Endothelial cell (in vitro differentiated cells): ENCODE measurements around the gene WNK2. TPM values are rescaled to one million over a fixed set of nuclear protein-coding genes. Genes with fewer than 3 reads are reported as not detected.

Source experiments
- DNase-seq: peaks from one replicate; pipeline ENCODE4 v3.0.0; 2021; ENCODE audit warnings: low spot score
- H3K27ac Mint-ChIP-seq: one replicate; pipeline ENCODE4 v1.8.0; 2021; ENCODE audit warnings: mixed read lengths, inconsistent platforms; ENCODE audit not compliant: unreplicated experiment
- H3K27me3 Mint-ChIP-seq: one replicate; pipeline ENCODE4 v1.8.0; 2021; ENCODE audit warnings: mild to moderate bottlenecking, moderate library complexity, mixed read lengths, inconsistent platforms; ENCODE audit not compliant: unreplicated experiment
- H3K36me3 Mint-ChIP-seq: one replicate; pipeline ENCODE4 v1.8.0; 2021; ENCODE audit warnings: mild to moderate bottlenecking, low read depth, mixed read lengths, inconsistent platforms; ENCODE audit not compliant: unreplicated experiment
- H3K4me1 Mint-ChIP-seq: one replicate; pipeline ENCODE4 v1.8.0; 2021; ENCODE audit warnings: mild to moderate bottlenecking, mixed read lengths, inconsistent platforms; ENCODE audit not compliant: unreplicated experiment
- H3K4me3 Mint-ChIP-seq: one replicate; pipeline ENCODE4 v1.8.0; 2021; ENCODE audit warnings: mild to moderate bottlenecking, mixed read lengths, inconsistent platforms; ENCODE audit not compliant: unreplicated experiment
- H3K9me3 Mint-ChIP-seq: one replicate; pipeline ENCODE4 v1.8.0; 2021; ENCODE audit warnings: mixed read lengths, inconsistent platforms; ENCODE audit not compliant: unreplicated experiment
- CTCF ChIP-seq: fragments of 200-600 bp; sonication (generic); IDR thresholded peaks from one replicate; pipeline ENCODE4 v1.5.0; 2021; ENCODE audit warnings: antibody characterized with exemption; ENCODE audit not compliant: unreplicated experiment
- total RNA-seq: library from RNA; stranded (reverse); fragmentation: NEBNext Ultra II Directional; extraction: Animal tissue kit (Norgen Biotek cat#: 25700); gene quantifications from one replicate; pipeline ENCODE4 v1.2.1, GENCODE V29; 2021; ENCODE audit not compliant: unreplicated experiment

WNK2 gene
- total RNA-seq, 1 donor from 2014 or later, result 0.82 TPM

- Mint-ChIP-seq H3K4me3 (no peak overlapping the region), H3K36me3 (no peaks in the 10 kb centered on the region), H3K4me1 (no peaks in the 10 kb centered on the region), H3K27me3 (peaks cover 4% of the 10 kb centered on the region), H3K9me3 (no peaks in the 10 kb centered on the region), H3K27ac (no peak overlapping the region)
- no peak for DNase-seq
- TF ChIP-seq CTCF, result no peak
Observed at GRCh38 chr9:93164085-93164484, 19.9 kb upstream of the WNK2 start.

- no peak for TF ChIP-seq CTCF
- Mint-ChIP-seq H3K9me3 (no peaks in the 10 kb centered on the region), H3K4me3 (no peak overlapping the region), H3K4me1 (no peaks in the 10 kb centered on the region), H3K36me3 (no peaks in the 10 kb centered on the region), H3K27ac (no peak overlapping the region), H3K27me3 (peaks cover 2% of the 10 kb centered on the region)
- no peak for DNase-seq
Observed at GRCh38 chr9:93166699-93167098, 17.2 kb upstream of the WNK2 start.

GRCh38 chr9:93167185-93167584 is 16.8 kb upstream of the WNK2 start:
- no peaks in the 10 kb centered on the region for H3K9me3 Mint-ChIP-seq
- H3K27me3 Mint-ChIP-seq, result peaks cover 2% of the 10 kb centered on the region
- H3K4me3 Mint-ChIP-seq, result no peak overlapping the region
- no peak overlapping the region for H3K27ac Mint-ChIP-seq
- H3K4me1 Mint-ChIP-seq, result no peaks in the 10 kb centered on the region
- no peaks in the 10 kb centered on the region for H3K36me3 Mint-ChIP-seq
- no peak for TF ChIP-seq CTCF
- no peak for DNase-seq

- no peak overlapping the region for H3K4me3 Mint-ChIP-seq
- no peaks in the 10 kb centered on the region for H3K36me3 Mint-ChIP-seq
- no peak overlapping the region for H3K27ac Mint-ChIP-seq
- peaks cover 2% of the 10 kb centered on the region for H3K27me3 Mint-ChIP-seq
- no peaks in the 10 kb centered on the region for H3K4me1 Mint-ChIP-seq
- no peak for TF ChIP-seq CTCF
- DNase-seq, result no peak
- H3K9me3 Mint-ChIP-seq, result no peaks in the 10 kb centered on the region
Observed at GRCh38 chr9:93167838-93168237, 16.1 kb upstream of the WNK2 start.

GRCh38 chr9:93168581-93168980 is 15.4 kb upstream of the WNK2 start:
- no peak overlapping the region for H3K27ac Mint-ChIP-seq
- H3K36me3 Mint-ChIP-seq, result no peaks in the 10 kb centered on the region
- H3K4me1 Mint-ChIP-seq, result no peaks in the 10 kb centered on the region
- no peak overlapping the region for H3K4me3 Mint-ChIP-seq
- no peaks in the 10 kb centered on the region for H3K9me3 Mint-ChIP-seq
- no peak for TF ChIP-seq CTCF
- DNase-seq, result no peak
- peaks cover 2% of the 10 kb centered on the region for H3K27me3 Mint-ChIP-seq
